Neural cell (in vitro differentiated cells): Measurements from ENCODE around the gene GNG7. TPM values are rescaled to one million over a fixed set of nuclear protein-coding genes. Genes with fewer than 3 reads are reported as not detected.

Source experiments
- H2AFZ ChIP-seq: fragments of 200-600, 300-800 bp; sonication (generic), shearing (Covaris generic); 2 replicates; pipeline ENCODE4 v1.6.0; 2014; ENCODE audit warnings: low read depth, mild to moderate bottlenecking, antibody characterized with exemption, low read length, moderate library complexity
- H3F3A ChIP-seq: fragments of 200-600 bp; shearing (Covaris generic); 2 replicates; pipeline ENCODE4 v1.6.1; 2016; ENCODE audit warnings: mild to moderate bottlenecking, moderate library complexity, mixed read lengths, antibody characterized with exemption, low read length; ENCODE audit not compliant: insufficient read depth, poor library complexity, severe bottlenecking
- H3K27ac ChIP-seq: fragments of 200-600, 300-800 bp; sonication (generic), shearing (Covaris generic); 2 replicates; pipeline ENCODE4 v1.5.1; 2014; ENCODE audit warnings: mild to moderate bottlenecking, low read length, moderate library complexity
- H3K27me3 ChIP-seq: fragments of 300-800, 200-600 bp; sonication (generic), shearing (Covaris generic); 2 replicates; pipeline ENCODE4 v1.6.0; 2014; ENCODE audit warnings: mild to moderate bottlenecking, low read depth, low read length, moderate library complexity; ENCODE audit not compliant: insufficient read depth
- H3K36me3 ChIP-seq: fragments of 300-800, 200-600 bp; sonication (generic), shearing (Covaris generic); 2 replicates; pipeline ENCODE4 v1.5.1; 2014; ENCODE audit warnings: mild to moderate bottlenecking, antibody characterized with exemption, low read length, moderate library complexity; ENCODE audit not compliant: insufficient read depth
- H3K4me2 ChIP-seq: fragments of 300-800, 200-600 bp; sonication (generic), shearing (Covaris generic); 2 replicates; pipeline ENCODE4 v1.6.0; 2014; ENCODE audit warnings: mild to moderate bottlenecking, low read length
- H3K4me3 ChIP-seq: fragments of 300-800, 200-600 bp; sonication (generic), shearing (Covaris generic); 2 replicates; pipeline ENCODE4 v1.5.1; 2014; ENCODE audit warnings: mild to moderate bottlenecking, low read length, moderate library complexity
- H3K79me2 ChIP-seq: fragments of 200-600 bp; shearing (Covaris generic); replicated peaks from 2 replicates; pipeline ENCODE4 v1.6.0; 2014; ENCODE audit warnings: mild to moderate bottlenecking, low read length, moderate library complexity; ENCODE audit not compliant: insufficient read depth
- H3K9ac ChIP-seq: fragments of 300-800, 200-600 bp; sonication (generic), shearing (Covaris generic); 2 replicates; pipeline ENCODE4 v1.6.1; 2016; ENCODE audit warnings: mild to moderate bottlenecking, low read length, mixed read lengths
- H3K9me2 ChIP-seq: fragments of 200-600 bp; shearing (Covaris generic); 2 replicates; pipeline ENCODE4 v1.6.1; 2016; ENCODE audit warnings: mild to moderate bottlenecking, low read length, mixed read lengths; ENCODE audit not compliant: insufficient read depth
- H3K9me3 ChIP-seq: fragments of 200-600, 300-800 bp; sonication (generic), shearing (Covaris generic); 2 replicates; pipeline ENCODE4 v1.6.1; 2016; ENCODE audit warnings: mild to moderate bottlenecking, mixed run types, low read length, moderate library complexity, mixed read lengths
- H4K20me1 ChIP-seq: fragments of 200-600 bp; shearing (Covaris generic); 2 replicates; pipeline ENCODE4 v1.6.1; 2016; ENCODE audit warnings: mild to moderate bottlenecking, mixed run types; ENCODE audit not compliant: insufficient read depth
- EP300 ChIP-seq: fragments of 450-650 bp; conservative IDR thresholded peaks from 2 replicates; pipeline ENCODE4 v1.6.1; 2014; ENCODE audit warnings: antibody characterized with exemption, mild to moderate bottlenecking, moderate library complexity; ENCODE audit not compliant: poor library complexity, severe bottlenecking
- EZH2 ChIP-seq: fragments of 200-600, 300-800 bp; shearing (Covaris generic), sonication (generic); IDR thresholded peaks from 2 replicates; pipeline ENCODE4 v1.6.1; 2014; ENCODE audit warnings: antibody characterized with exemption, low read length, borderline replicate concordance, mild to moderate bottlenecking; ENCODE audit not compliant: insufficient read depth, poor library complexity, severe bottlenecking
- MXI1 ChIP-seq: fragments of 450-650 bp; conservative IDR thresholded peaks from 2 replicates; pipeline ENCODE4 v1.6.1; 2014; ENCODE audit warnings: antibody characterized with exemption, mild to moderate bottlenecking; ENCODE audit not compliant: poor library complexity, severe bottlenecking
- POLR2AphosphoS5 ChIP-seq: IDR thresholded peaks from 2 replicates; pipeline ENCODE4 v1.6.1; 2012
- RAD21 ChIP-seq: fragments of 450-650 bp; conservative IDR thresholded peaks from 2 replicates; pipeline ENCODE4 v1.6.1; 2014; ENCODE audit warnings: antibody characterized with exemption, mild to moderate bottlenecking, moderate library complexity
- SMC3 ChIP-seq: fragments of 450-650 bp; conservative IDR thresholded peaks from 2 replicates; pipeline ENCODE4 v1.6.1; 2014; ENCODE audit warnings: antibody characterized with exemption, mild to moderate bottlenecking, moderate library complexity; ENCODE audit not compliant: poor library complexity
- TAF1 ChIP-seq: IDR thresholded peaks from 2 replicates; pipeline ENCODE4 v1.6.1; 2012; ENCODE audit warnings: low read depth
- polyA plus RNA-seq: library from polyadenylated mRNA; depleted of rRNA; stranded (reverse); fragments of >200 nt; gene quantifications from 2 replicates; pipeline ENCODE4 v1.2.3, GENCODE V29; 2014
- TF ChIP-seq, protein P1 (sequence below): IDR thresholded peaks from 2 replicates; pipeline ENCODE4 v1.6.1; 2012; ENCODE audit warnings: borderline replicate concordance
- TF ChIP-seq, protein P2 (sequence below): fragments of 450-650 bp; IDR thresholded peaks from 2 replicates; pipeline ENCODE4 v1.5.1; 2014; ENCODE audit warnings: antibody characterized with exemption, mild to moderate bottlenecking, moderate library complexity; ENCODE audit not compliant: poor library complexity, severe bottlenecking

Gene GNG7
- polyA plus RNA-seq, 1 donor from 2014 or later = 3.0 TPM

GRCh38 chr19:2617393-2618165 is 84.9 kb downstream of the GNG7 start:
- Histone ChIP-seq H3K27ac (no peak overlapping the region), H3K9me3 (peaks cover 4% of the 10 kb centered on the region), H3K4me3 (no peak overlapping the region), H4K20me1 (no peaks in the 10 kb centered on the region), H3K4me2 (no peak overlapping the region), H3F3A (no peaks in the 10 kb centered on the region), H3K79me2 (no peaks in the 10 kb centered on the region), H3K9ac (no peak overlapping the region), H3K9me2 (no peaks in the 10 kb centered on the region), H2AFZ (no peak overlapping the region), H3K36me3 (no peaks in the 10 kb centered on the region), H3K27me3 (no peaks in the 10 kb centered on the region)
- TF ChIP-seq EZH2 (no peak), MXI1 (no peak), RAD21 (no peak), EP300 (no peak), SMC3 (no peak), POLR2AphosphoS5 (no peak), TAF1 (no peak)
- TF ChIP-seq, protein P1, sequence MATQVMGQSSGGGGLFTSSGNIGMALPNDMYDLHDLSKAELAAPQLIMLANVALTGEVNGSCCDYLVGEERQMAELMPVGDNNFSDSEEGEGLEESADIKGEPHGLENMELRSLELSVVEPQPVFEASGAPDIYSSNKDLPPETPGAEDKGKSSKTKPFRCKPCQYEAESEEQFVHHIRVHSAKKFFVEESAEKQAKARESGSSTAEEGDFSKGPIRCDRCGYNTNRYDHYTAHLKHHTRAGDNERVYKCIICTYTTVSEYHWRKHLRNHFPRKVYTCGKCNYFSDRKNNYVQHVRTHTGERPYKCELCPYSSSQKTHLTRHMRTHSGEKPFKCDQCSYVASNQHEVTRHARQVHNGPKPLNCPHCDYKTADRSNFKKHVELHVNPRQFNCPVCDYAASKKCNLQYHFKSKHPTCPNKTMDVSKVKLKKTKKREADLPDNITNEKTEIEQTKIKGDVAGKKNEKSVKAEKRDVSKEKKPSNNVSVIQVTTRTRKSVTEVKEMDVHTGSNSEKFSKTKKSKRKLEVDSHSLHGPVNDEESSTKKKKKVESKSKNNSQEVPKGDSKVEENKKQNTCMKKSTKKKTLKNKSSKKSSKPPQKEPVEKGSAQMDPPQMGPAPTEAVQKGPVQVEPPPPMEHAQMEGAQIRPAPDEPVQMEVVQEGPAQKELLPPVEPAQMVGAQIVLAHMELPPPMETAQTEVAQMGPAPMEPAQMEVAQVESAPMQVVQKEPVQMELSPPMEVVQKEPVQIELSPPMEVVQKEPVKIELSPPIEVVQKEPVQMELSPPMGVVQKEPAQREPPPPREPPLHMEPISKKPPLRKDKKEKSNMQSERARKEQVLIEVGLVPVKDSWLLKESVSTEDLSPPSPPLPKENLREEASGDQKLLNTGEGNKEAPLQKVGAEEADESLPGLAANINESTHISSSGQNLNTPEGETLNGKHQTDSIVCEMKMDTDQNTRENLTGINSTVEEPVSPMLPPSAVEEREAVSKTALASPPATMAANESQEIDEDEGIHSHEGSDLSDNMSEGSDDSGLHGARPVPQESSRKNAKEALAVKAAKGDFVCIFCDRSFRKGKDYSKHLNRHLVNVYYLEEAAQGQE = no peak
- TF ChIP-seq, protein P2, sequence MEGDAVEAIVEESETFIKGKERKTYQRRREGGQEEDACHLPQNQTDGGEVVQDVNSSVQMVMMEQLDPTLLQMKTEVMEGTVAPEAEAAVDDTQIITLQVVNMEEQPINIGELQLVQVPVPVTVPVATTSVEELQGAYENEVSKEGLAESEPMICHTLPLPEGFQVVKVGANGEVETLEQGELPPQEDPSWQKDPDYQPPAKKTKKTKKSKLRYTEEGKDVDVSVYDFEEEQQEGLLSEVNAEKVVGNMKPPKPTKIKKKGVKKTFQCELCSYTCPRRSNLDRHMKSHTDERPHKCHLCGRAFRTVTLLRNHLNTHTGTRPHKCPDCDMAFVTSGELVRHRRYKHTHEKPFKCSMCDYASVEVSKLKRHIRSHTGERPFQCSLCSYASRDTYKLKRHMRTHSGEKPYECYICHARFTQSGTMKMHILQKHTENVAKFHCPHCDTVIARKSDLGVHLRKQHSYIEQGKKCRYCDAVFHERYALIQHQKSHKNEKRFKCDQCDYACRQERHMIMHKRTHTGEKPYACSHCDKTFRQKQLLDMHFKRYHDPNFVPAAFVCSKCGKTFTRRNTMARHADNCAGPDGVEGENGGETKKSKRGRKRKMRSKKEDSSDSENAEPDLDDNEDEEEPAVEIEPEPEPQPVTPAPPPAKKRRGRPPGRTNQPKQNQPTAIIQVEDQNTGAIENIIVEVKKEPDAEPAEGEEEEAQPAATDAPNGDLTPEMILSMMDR = no peak

DNA sequence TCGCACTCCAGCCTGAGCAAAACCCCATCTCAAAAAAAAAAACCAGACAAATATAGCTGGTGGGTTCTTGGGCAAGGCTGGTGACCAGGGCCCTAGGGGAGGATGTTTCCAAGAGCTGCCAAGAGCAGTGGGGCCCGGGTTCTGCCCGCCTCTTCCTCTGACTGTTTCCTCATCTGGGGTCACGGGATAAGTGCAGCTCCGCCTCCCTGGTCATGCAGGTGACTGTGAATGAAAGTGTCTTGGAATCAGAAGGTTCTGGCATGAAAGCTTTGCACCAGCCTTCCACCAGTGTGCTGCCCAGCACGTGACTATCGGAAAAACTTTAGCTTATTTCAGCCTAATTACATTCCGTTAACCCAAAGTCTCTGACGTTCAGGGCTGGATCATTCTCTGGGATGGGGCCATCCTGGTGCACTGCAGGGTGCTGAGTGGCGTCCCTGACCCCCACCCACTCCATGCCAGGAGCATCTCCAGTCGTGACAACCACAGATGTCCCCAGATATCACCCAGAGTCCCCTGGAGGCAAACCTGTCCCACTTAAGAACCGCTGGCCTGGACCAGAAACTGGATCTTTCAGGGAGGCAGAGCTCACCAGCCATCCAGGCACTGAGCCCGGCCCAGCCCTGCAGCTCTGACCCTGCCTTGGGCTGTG is 85.6 kb downstream of the GNG7 start:
- Histone ChIP-seq H3F3A (no peaks in the 10 kb centered on the region), H3K4me2 (no peak overlapping the region), H3K9me2 (no peaks in the 10 kb centered on the region), H3K9me3 (peaks cover 4% of the 10 kb centered on the region), H3K9ac (no peak overlapping the region), H3K27ac (no peak overlapping the region), H3K79me2 (no peaks in the 10 kb centered on the region), H3K36me3 (no peaks in the 10 kb centered on the region), H4K20me1 (no peaks in the 10 kb centered on the region), H3K4me3 (no peak overlapping the region), H3K27me3 (no peaks in the 10 kb centered on the region), H2AFZ (no peak overlapping the region)
- TF ChIP-seq MXI1 (no peak), POLR2AphosphoS5 (no peak), EP300 (no peak), EZH2 (no peak)
